Testis (tissue), 2 donors: ENCODE data around the gene SPACA6.

Experiments used
- CTCF ChIP-seq, 3 experiments: fragments of 450-650 bp in 2 of 3; fragments of 200-600 bp in 1 of 3; sonication (generic) in 1 of 3; IDR thresholded peaks; one replicate each; pipeline ENCODE4 v1.5.1; 2016 to 2019; ENCODE audit warnings: antibody characterized with exemption in 3 of 3, mild to moderate bottlenecking in 2 of 3, moderate library complexity in 1 of 3
- POLR2A ChIP-seq: fragments of 450-650 bp; IDR thresholded peaks from one replicate; pipeline ENCODE4 v1.6.1; 2017; ENCODE audit warnings: antibody characterized with exemption, mild to moderate bottlenecking, moderate library complexity

- TF ChIP-seq CTCF (IDR thresholded peaks at IDR 0.05) (no peak), POLR2A (no peak)
These were observed 40.9 kb upstream of the SPACA6 start for GRCh38 chr19:51652266-51652665.
